OCI-LY1 (cell line): ENCODE measurements around the gene MAD1L1.

ENCODE experiments used
- H2AFZ ChIP-seq: fragments of 200-600 bp; sonication (generic), shearing (Covaris generic); 2 replicates; pipeline ENCODE4 v1.6.0; 2014; ENCODE audit warnings: antibody characterized with exemption, mild to moderate bottlenecking, low read length
- H3F3A ChIP-seq: fragments of 200-600 bp; sonication (generic), shearing (Covaris generic); 2 replicates; pipeline ENCODE4 v1.6.0; 2014; ENCODE audit warnings: mild to moderate bottlenecking, antibody characterized with exemption, low read length, moderate library complexity; ENCODE audit not compliant: insufficient read depth
- H3K27ac ChIP-seq: fragments of 200-600 bp; sonication (generic); 2 replicates; pipeline ENCODE4 v1.5.1; 2014; ENCODE audit warnings: low read length, mixed run types, mild to moderate bottlenecking, low read depth; ENCODE audit not compliant: poor library complexity, severe bottlenecking
- H3K27me3 ChIP-seq: fragments of 200-600 bp; sonication (generic); 2 replicates; pipeline ENCODE4 v1.6.0; 2014; ENCODE audit warnings: antibody characterized with exemption, mild to moderate bottlenecking, low read length, moderate library complexity; ENCODE audit not compliant: insufficient read depth
- H3K36me3 ChIP-seq: fragments of 200-600 bp; sonication (generic); 2 replicates; pipeline ENCODE4 v1.6.1; 2014; ENCODE audit warnings: mild to moderate bottlenecking, antibody characterized with exemption, low read length, moderate library complexity, mixed read lengths; ENCODE audit not compliant: insufficient read depth
- H3K4me1 ChIP-seq: fragments of 200-600 bp; sonication (generic); 2 replicates; pipeline ENCODE4 v1.5.1; 2014; ENCODE audit warnings: mild to moderate bottlenecking, low read length, moderate library complexity; ENCODE audit not compliant: insufficient read depth, severe bottlenecking
- H3K4me2 ChIP-seq: fragments of 200-600 bp; sonication (generic), shearing (Covaris generic); 2 replicates; pipeline ENCODE4 v1.6.1; 2014; ENCODE audit warnings: low read length
- H3K4me3 ChIP-seq: fragments of 200-600 bp; sonication (generic); 2 replicates; pipeline ENCODE4 v1.5.1; 2014; ENCODE audit warnings: low read length, low read depth, mild to moderate bottlenecking, mixed read lengths; ENCODE audit not compliant: poor library complexity, severe bottlenecking
- H3K79me2 ChIP-seq: fragments of 200-600 bp; shearing (Covaris generic); 2 replicates; pipeline ENCODE4 v1.6.1; 2016; ENCODE audit warnings: mixed run types, low read length, mixed read lengths; ENCODE audit not compliant: insufficient read depth
- H3K9ac ChIP-seq: fragments of 200-600 bp; sonication (generic), shearing (Covaris generic); 2 replicates; pipeline ENCODE4 v1.6.1; 2014; ENCODE audit warnings: mild to moderate bottlenecking, low read length, mixed read lengths
- H3K9me2 ChIP-seq: fragments of 200-600 bp; sonication (generic), shearing (Covaris generic); 2 replicates; pipeline ENCODE4 v1.6.1; 2014; ENCODE audit warnings: low read depth, mild to moderate bottlenecking, low read length, mixed read lengths
- H3K9me3 ChIP-seq: fragments of 200-600 bp; shearing (Covaris generic); 2 replicates; pipeline ENCODE4 v1.6.1; 2014; ENCODE audit warnings: low read length, mixed read lengths
- H4K20me1 ChIP-seq: fragments of 200-600 bp; sonication (generic), shearing (Covaris generic); 2 replicates; pipeline ENCODE4 v1.6.0; 2016; ENCODE audit warnings: mild to moderate bottlenecking, low read length; ENCODE audit not compliant: insufficient read depth
- CTCF ChIP-seq: fragments of 200-600 bp; sonication (generic), shearing (Covaris generic); IDR thresholded peaks from 2 replicates; pipeline ENCODE4 v1.5.1; 2017; ENCODE audit warnings: mild to moderate bottlenecking, antibody characterized with exemption, low read length, moderate library complexity, mixed read lengths
- EZH2 ChIP-seq: fragments of 200-600 bp; sonication (generic), shearing (Covaris generic); IDR thresholded peaks from 2 replicates; pipeline ENCODE4 v1.8.0; 2017; ENCODE audit warnings: borderline replicate concordance, mixed run types, mild to moderate bottlenecking, antibody characterized with exemption, low read length, moderate library complexity, mixed read lengths

MAD1L1 gene

DNA sequence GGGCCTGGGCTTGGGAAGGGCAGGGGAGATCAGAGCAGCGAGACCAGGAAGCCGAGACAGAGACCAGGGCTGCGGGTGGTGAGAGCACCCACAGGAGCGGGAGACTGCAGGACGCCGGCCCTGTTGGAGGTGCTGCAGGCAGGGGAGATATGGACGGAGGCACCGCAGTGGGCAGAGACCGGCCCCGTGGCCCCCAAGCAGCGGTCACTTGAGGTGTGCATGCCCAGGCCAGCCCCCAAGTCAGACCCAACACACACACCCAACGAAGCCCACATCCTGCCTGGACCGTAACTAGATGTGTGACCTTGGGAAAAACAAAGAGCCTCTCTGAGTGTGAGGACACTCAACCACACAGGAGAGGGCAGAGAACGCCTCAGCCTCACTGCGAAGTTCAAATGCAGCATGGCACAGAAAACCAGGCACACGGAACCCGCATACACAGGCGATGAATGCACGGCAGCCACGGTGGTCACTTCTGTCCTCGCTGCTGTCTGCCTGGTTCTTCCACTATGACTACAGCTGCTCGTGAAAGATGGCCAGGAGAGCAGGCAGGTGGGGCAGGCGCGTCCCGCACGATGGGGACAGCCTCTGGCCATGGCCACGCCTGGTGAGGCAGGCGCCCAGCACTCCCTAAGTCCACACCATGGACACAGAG, 214.7 kb downstream of the MAD1L1 start:
- H3K4me2 ChIP-seq, result no peak overlapping the region
- H3K4me1 ChIP-seq, result peaks cover 31% of the 10 kb centered on the region
- no peaks in the 10 kb centered on the region for H4K20me1 ChIP-seq
- H2AFZ ChIP-seq, result no peak overlapping the region
- H3K9me3 ChIP-seq, result no peaks in the 10 kb centered on the region
- no peak overlapping the region for H3K4me3 ChIP-seq
- H3K27ac ChIP-seq, result no peak overlapping the region
- H3K79me2 ChIP-seq, result peaks cover 7% of the 10 kb centered on the region
- H3F3A ChIP-seq, result no peaks in the 10 kb centered on the region
- peaks cover 6% of the 10 kb centered on the region; the same call in 1 of the 2 replicates for H3K36me3 ChIP-seq
- H3K9me2 ChIP-seq, result no peaks in the 10 kb centered on the region
- H3K27me3 ChIP-seq, result no peaks in the 10 kb centered on the region
- TF ChIP-seq EZH2 (no peak), CTCF (no peak)
- H3K9ac ChIP-seq, result no peak overlapping the region

GRCh38 chr7:2017481-2017891, 215.3 kb downstream of the MAD1L1 start:
- no peak overlapping the region for H3K9ac ChIP-seq
- TF ChIP-seq CTCF, result no peak
- TF ChIP-seq EZH2, result no peak
- H3K9me3 ChIP-seq, result no peaks in the 10 kb centered on the region
- peaks cover 7% of the 10 kb centered on the region for H3K79me2 ChIP-seq
- peaks cover 31% of the 10 kb centered on the region for H3K4me1 ChIP-seq
- no peak overlapping the region for H3K27ac ChIP-seq
- H2AFZ ChIP-seq, result no peak overlapping the region
- no peaks in the 10 kb centered on the region for H3F3A ChIP-seq
- peaks cover 10% of the 10 kb centered on the region for H3K36me3 ChIP-seq
- no peak overlapping the region for H3K4me3 ChIP-seq
- H4K20me1 ChIP-seq, result no peaks in the 10 kb centered on the region
- H3K27me3 ChIP-seq, result no peaks in the 10 kb centered on the region
- H3K4me2 ChIP-seq, result no peak overlapping the region
- no peaks in the 10 kb centered on the region for H3K9me2 ChIP-seq

GRCh38 chr7:2016761-2017480, 215.8 kb downstream of the MAD1L1 start:
- no peak overlapping the region for H3K27ac ChIP-seq
- no peaks in the 10 kb centered on the region for H4K20me1 ChIP-seq

More at GRCh38 chr7:2016761-2017480, 215.8 kb downstream of the MAD1L1 start:
- no peaks in the 10 kb centered on the region for H3K9me2 ChIP-seq
- H3K9me3 ChIP-seq, result no peaks in the 10 kb centered on the region
- peaks cover 7% of the 10 kb centered on the region for H3K79me2 ChIP-seq
- H3K36me3 ChIP-seq, result peaks cover 15% of the 10 kb centered on the region
- peaks cover 31% of the 10 kb centered on the region for H3K4me1 ChIP-seq
- H2AFZ ChIP-seq, result no peak overlapping the region
- no peak for TF ChIP-seq EZH2
- no peak for TF ChIP-seq CTCF
- H3F3A ChIP-seq, result no peaks in the 10 kb centered on the region
- H3K4me3 ChIP-seq, result no peak overlapping the region
- no peak overlapping the region for H3K4me2 ChIP-seq
- no peak overlapping the region for H3K9ac ChIP-seq
- no peaks in the 10 kb centered on the region for H3K27me3 ChIP-seq
